Activated effector memory CD4-positive, alpha-beta T cell treated with anti-CD3 and anti-CD28 coated beads, Interleukin-2, amount 50 U/mL, for 16 hours (primary cell): ENCODE results near the gene ZFPM1.

Experiments used
- DNase-seq: peaks from one replicate; pipeline ENCODE4 v3.0.0-alpha.2; 2020

Gene ZFPM1

GRCh38 chr16:88549671-88550245 is 96.7 kb downstream of the ZFPM1 start:
- DNase-seq = no peak

GRCh38 chr16:88550246-88550661 is 97.2 kb downstream of the ZFPM1 start:
- DNase-seq = no peak

GRCh38 chr16:88552166-88552565 is 99.1 kb downstream of the ZFPM1 start:
- DNase-seq = no peak

DNA sequence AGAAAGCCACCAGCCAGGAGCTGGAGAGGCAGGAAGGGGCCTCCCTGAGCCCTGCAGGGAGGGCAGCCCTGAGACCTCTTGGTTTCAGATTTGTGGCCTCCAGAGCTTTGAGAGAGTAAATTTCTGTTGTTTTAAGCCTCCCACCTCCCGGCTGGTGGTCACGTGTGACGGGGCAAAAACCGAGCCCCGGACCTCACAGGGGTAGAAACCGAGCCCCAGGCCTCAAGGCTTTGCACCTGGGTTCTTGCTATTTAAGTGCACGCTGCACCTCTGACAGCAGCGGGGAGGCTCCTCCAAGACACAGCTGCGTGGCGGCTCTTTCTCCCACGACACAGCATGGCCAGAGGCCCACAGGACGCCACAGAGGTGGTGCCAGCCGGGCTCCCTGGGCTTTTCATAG is 99.7 kb downstream of the ZFPM1 start:
- DNase-seq = no peak

GRCh38 chr16:88553739-88554138 is 100.7 kb downstream of the ZFPM1 start:
- DNase-seq = peak; percentile 57

GRCh38 chr16:88554711-88555264 is 101.7 kb downstream of the ZFPM1 start:
- no peak for DNase-seq

DNA sequence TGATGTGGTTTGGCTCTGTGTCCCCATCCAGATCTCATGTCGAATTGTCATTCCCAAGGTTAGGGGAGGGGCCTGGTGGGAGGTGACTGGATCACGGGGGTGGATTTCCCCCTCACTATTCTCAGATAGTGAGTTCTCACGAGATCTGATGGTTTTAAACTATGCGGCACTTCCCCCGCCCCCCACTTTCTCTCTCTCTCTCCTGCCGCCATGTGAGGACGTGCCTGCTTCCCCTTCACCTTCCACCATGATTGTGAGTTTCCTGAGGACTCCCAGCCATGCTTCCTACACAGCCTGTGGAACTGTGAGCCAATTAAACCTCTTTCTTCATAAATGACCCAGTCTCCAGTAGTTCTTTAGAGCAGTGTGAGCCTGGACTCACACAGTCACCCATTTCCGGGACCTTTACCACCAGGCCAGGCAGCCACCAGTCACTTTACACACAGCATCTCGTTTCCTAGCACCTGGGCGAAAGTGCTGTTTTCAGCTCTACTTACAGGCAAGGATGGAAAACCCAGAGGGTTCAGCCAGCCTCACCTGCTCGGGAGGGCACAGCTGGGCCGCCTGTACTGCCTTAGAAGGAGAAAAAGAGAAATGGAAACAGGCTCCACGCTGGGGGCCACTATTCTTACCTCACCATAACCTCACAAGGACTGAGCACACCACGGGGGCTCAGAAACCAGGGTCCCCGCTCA is 103.4 kb downstream of the ZFPM1 start:
- no peak for DNase-seq

DNA sequence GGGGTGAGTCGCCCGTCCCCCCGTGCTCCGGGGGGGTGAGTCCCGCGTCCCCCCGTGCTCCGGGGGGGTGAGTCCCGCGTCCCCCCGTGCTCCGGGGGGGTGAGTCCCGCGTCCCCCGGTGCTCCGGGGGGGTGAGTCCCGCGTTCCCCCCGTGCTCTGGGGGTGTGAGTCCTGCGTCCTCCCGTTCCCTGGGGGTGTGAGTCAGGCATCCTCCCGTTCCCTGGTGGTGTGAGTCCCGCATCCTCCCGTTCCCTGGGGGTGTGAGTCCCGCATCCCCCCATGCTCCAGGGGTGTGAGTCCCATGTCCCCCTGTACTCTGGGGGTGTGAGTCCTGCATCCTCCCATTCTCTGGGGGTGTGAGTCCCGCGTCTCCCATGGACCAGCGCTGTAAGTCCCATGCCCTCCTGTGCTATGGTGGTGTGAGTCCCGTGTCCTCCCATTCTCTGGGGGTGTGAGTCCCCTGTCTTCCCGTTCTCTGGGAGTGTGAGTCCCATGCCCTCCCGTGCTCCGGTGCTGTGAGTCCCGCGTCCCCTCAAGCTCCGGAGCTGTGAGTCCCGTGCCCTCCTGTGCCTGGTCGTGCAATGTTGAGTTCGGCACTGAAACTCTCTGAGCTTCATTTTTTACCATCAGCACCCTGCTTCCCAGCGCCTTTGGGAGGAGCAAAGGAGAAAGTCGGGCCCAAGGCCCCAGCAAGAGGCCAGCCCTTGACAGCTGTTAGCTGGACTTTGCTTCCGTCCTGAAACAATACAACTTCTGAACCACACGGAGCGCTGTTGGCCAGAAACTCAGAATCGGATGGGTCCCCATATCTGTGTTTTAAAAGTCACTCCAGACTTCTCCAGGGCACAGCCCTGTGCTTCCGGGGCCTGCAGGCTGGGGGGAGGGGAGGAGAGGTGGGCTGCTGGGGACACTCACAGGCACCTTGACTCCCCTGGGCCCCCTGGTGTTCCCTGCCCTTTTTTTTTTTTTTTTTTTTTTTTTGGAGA is 105.7 kb downstream of the ZFPM1 start:
- DNase-seq = no peak

DNA sequence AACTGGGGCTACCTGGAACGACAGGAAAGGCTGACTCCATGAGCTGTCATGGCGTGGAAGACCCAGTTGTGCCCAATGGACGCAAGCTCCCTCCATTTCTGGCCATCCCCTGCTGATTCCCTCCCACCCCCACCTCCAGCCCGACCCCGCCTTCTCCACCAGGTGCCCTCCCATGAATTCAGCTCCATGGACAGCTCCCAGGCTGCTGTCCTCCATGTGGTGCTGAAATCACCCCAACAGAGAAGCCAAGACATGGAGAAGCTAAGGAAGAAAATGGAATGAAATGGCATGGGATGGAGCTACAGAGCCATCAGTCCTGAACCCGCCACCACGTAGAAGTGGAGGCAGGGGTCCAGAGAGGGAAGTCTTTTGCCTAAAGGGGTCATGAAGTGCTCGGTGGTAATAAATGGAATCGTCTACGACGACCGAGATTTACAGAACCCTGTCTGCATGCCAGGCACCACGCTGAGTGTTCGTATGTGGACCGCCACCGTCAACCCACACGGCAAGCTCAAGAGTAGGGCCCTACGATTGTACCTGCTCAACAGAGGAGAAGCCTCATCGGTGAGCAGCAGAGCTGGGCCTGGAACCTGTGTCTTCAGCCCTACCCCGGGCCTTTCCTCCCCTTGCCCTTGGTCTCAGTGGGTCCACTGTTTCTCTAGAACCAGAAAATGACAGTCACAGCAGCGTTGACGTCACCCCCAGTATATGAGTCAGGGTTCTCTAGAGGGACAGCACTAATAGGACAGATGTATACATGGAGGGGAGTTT is 107.8 kb downstream of the ZFPM1 start:
- no peak for DNase-seq

DNA sequence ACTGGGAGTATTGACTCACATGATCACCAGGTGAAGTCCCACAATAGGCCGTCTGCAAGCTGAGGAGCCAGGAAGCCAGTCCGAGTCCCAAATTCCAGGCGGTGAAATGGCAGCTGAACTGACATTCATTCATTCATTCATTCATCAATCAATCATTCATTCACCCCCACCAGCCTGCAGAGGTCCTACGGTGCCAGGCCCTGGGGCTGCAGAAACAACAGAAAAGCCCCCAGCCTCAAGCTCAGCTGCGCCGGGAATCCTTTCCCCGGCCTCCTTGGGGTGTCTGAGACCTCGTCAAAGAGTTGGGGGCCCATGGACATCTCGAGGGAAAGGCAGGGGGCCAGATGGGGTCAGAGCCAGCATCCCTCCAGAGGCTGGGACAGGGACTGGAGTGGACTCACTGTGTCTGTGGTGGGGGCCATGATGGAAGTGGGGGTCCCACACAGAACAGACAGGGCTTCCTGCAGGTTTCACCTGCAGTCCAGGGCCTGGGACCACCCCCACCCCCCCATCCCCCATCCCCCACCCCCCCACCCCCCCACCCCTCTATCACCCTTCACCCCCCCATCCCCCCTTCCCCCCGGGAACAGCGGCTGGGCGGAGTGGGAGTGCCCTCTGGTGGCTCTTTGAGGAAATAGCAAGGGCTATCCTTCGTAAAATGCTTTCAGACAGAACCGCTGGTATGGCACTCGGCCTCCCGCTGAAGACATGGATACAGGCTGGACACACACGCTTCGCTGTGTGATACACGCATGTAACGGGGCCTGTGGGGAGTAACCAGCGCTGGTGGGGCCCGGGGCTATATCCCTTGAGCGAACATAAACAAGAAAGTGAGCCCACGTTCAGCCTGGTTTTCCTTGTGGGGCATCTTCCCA is 108.6 kb downstream of the ZFPM1 start:
- DNase-seq = peak; percentile 83

GRCh38 chr16:88566158-88566557 is 113.1 kb downstream of the ZFPM1 start:
- DNase-seq = peak; percentile 83

DNA sequence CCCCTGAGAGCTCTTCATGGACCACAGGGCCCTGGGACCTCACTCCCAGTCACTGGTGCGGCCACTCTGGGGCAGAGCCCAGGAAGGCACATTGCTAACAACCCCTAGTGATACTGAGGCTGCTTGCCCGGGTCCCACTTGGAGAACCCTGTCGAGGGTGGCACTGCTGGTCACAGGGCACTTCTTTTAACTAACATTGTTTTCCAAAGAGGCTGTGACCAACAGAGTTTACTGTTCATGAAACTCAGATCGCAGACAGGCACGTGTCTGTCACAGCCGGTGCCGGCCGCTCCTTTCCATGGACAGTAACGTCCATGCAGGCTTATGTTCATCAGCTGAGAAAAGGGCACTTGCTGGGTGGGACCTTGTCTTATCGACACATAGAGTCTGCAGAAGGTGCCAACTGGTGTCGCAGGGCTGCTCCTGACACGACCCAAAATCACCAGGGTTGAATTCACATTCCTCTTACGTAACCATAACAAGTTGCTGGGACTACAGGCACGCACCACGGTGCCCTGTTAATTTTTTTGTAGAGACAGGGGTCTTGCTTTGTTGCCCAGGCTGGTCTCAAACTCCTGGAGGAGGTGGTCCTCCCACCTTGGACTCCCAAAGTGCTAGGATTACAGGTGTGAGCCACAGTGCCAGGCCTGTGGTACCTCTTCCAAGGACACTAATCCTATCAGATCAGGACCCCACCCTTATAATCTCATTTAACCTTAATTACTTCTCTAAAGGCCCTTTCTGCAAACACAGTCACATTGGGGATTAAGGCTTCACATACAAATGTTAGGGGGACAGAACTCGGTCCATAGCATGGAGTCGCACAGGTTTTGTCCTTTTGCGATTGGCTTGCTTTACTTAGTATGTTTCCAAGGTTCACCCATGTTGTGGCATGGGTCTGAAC is 115.9 kb downstream of the ZFPM1 start:
- peak; percentile 55 for DNase-seq

- DNase-seq = no peak
Measured at GRCh38 chr16:88569614-88569984, 116.5 kb downstream of the ZFPM1 start.

DNA sequence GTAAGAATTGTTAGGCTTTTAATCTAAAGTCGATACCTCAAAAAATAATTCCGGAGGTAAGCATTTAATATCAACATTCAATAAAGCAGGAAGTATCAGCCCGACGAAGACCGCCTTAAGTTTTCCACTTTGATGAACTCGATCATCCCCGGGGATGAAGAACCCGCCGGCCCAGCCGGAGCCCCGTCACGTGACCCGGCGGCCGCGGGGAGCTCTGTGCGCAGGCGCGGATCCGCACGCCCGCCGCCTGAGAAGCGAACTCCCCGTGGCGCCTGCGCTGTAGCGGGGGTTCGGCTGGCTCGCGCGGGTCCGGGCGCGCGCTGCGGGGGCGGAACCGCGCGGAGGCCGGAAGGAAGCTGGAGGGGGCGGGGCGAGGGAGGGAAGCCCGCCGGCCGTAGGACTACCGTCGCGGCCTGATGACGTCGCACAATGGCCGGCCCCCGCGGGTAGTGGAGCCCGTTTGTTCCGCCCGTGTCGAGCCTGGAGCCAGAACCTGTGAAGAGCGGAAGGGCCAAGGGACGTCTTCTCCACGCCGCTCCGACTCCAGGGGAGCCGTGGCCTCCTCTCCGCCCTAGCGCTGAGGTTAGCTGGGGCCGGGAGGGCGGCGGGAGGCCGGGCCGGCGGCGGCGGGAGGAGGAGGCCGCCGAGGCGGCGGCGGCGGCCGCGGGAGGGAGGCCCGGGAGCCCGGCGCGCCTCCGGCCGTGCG is 117.1 kb downstream of the ZFPM1 start, which contains the start of gene ZC3H18:
ZC3H18 (plus strand) TSS at position 419 of the 706 bp plus-strand sequence. CDS start 6,721 bp downstream, outside the sequence.
- peak; percentile 99 for DNase-seq

- DNase-seq = peak; percentile 83
Measured at GRCh38 chr16:88570691-88571092, 117.6 kb downstream of the ZFPM1 start.

DNA sequence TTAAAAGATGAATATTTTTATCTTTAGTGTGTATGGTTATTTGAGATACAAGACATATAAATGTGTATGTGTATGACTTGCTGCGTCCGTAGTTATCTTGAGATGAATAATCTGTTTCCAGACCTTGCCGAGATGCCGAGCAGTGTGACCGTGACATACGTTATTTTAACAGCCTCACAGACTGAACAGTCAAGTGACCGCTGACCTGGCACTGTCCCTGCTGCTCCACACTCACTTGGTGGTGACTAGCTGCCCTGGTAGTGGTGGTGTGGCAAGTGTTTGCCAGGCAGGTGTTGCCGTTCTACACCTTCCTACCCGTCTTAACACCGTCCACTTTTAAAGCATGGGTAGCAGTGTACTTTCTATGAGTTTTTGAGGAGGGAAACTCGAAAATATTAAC is 122.2 kb downstream of the ZFPM1 start:
- no peak for DNase-seq

GRCh38 chr16:88576307-88576706 is 123.2 kb downstream of the ZFPM1 start:
- DNase-seq = no peak

- no peak for DNase-seq
Measured at GRCh38 chr16:88577166-88577565, 124.1 kb downstream of the ZFPM1 start.
